MCF 10A (cell line): ENCODE results near the gene GPC6. TPM values are rescaled to one million over a fixed set of nuclear protein-coding genes. Genes with fewer than 3 reads are reported as not detected.

Source experiments
- BruUV-seq: library from RNA; stranded (reverse); fragments of 400-500 nt; replicated peaks from 2 replicates; lab custom pipeline; 2021; lab: Mats Ljungman, UMichigan
- CTCF ChIA-PET: fragments of 300-600 bp; sonication (Branson Sonifier 250); formaldehyde crosslinking; extraction: SDS; loops from one replicate; lab custom pipeline; 2021; ENCODE audit warnings: antibody characterized with exemption, inconsistent platforms; lab: Yijun Ruan, JAX
- POLR2A ChIA-PET: fragments of 300-600, 350-650 bp; sonication (Branson Sonifier 250); formaldehyde crosslinking; extraction: SDS; loops from one replicate; lab custom pipeline; 2020; ENCODE audit warnings: antibody characterized with exemption, inconsistent platforms; lab: Yijun Ruan, JAX
- DNase-seq: peaks from one replicate; pipeline ENCODE4 v3.0.0-alpha.2; 2018; ENCODE audit not compliant: unreplicated experiment
- H3K27ac Mint-ChIP-seq: one replicate; pipeline ENCODE4 v1.8.0; 2022; ENCODE audit warnings: mild to moderate bottlenecking, low read depth, mixed read lengths; ENCODE audit not compliant: unreplicated experiment
- H3K27me3 Mint-ChIP-seq: one replicate; pipeline ENCODE4 v1.8.0; 2022; ENCODE audit warnings: mixed read lengths; ENCODE audit not compliant: insufficient read depth, unreplicated experiment
- H3K36me3 Mint-ChIP-seq: one replicate; pipeline ENCODE4 v1.8.0; 2022; ENCODE audit warnings: mild to moderate bottlenecking, moderate library complexity, mixed read lengths; ENCODE audit not compliant: insufficient read depth, unreplicated experiment
- H3K4me1 Mint-ChIP-seq: one replicate; pipeline ENCODE4 v1.8.0; 2022; ENCODE audit warnings: mixed read lengths; ENCODE audit not compliant: insufficient read depth, unreplicated experiment
- H3K4me3 Mint-ChIP-seq: one replicate; pipeline ENCODE4 v1.8.0; 2022; ENCODE audit warnings: mild to moderate bottlenecking, moderate library complexity, mixed read lengths; ENCODE audit not compliant: unreplicated experiment
- H3K9me3 Mint-ChIP-seq: one replicate; pipeline ENCODE4 v1.8.0; 2022; ENCODE audit warnings: mixed read lengths; ENCODE audit not compliant: unreplicated experiment
- intact Hi-C: fragments of 100-400 bp; cut with micrococcal nuclease; formaldehyde crosslinking; loops from 2 replicates; pipeline ENCODE4 v1.14.1; 2022
- total RNA-seq: library from RNA; stranded (reverse); gene quantifications from 2 replicates; pipeline ENCODE4 v1.2.3, GENCODE V29; 2022
- TF ChIP-seq, protein P1 (sequence below): fragments of 200-600 bp; IDR thresholded peaks from one replicate; pipeline ENCODE4 v1.8.0; 2022; ENCODE audit warnings: antibody characterized with exemption, mild to moderate bottlenecking; ENCODE audit not compliant: unreplicated experiment

GPC6 gene
- total RNA-seq, 1 experiment from 2014 or later, result 8.4 TPM

DNA sequence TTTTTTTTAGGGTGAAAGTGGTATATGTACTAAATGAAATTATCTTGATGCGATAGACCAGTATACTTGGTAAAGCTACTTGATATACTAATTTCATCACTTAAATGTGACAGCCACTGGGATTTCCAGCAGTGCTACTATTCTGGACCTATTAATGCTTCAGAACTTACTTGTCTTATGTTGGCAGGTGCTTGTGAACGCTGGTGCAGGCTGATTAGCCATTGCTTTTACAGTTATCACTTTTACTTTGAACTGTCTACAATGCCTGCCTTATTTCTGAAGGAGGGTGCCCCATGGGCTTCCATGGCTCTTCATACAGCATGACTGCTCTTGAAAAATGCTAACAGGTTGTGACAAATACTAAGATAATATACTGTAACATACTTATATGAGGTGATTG is 294.7 kb downstream of the GPC6 start:
- TF ChIP-seq, protein P1, sequence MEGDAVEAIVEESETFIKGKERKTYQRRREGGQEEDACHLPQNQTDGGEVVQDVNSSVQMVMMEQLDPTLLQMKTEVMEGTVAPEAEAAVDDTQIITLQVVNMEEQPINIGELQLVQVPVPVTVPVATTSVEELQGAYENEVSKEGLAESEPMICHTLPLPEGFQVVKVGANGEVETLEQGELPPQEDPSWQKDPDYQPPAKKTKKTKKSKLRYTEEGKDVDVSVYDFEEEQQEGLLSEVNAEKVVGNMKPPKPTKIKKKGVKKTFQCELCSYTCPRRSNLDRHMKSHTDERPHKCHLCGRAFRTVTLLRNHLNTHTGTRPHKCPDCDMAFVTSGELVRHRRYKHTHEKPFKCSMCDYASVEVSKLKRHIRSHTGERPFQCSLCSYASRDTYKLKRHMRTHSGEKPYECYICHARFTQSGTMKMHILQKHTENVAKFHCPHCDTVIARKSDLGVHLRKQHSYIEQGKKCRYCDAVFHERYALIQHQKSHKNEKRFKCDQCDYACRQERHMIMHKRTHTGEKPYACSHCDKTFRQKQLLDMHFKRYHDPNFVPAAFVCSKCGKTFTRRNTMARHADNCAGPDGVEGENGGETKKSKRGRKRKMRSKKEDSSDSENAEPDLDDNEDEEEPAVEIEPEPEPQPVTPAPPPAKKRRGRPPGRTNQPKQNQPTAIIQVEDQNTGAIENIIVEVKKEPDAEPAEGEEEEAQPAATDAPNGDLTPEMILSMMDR, result no peak
- DNase-seq, result no peak
- no peak overlapping the region for H3K4me3 Mint-ChIP-seq
- no peaks in the 10 kb centered on the region for H3K9me3 Mint-ChIP-seq
- BruUV-seq, result no TSS peak
- ChIA-PET CTCF (interaction anchor here (0.6 kb wide), 1 partner anchor 293 kb away, joined by 3 read pairs; no protein-coding TSS in a partner anchor), POLR2A (no interaction called here)
- no peaks in the 10 kb centered on the region for H3K36me3 Mint-ChIP-seq
- intact Hi-C loops, result no loop called here
- H3K27ac Mint-ChIP-seq, result no peak overlapping the region
- H3K27me3 Mint-ChIP-seq, result no peaks in the 10 kb centered on the region
- no peaks in the 10 kb centered on the region for H3K4me1 Mint-ChIP-seq

DNA sequence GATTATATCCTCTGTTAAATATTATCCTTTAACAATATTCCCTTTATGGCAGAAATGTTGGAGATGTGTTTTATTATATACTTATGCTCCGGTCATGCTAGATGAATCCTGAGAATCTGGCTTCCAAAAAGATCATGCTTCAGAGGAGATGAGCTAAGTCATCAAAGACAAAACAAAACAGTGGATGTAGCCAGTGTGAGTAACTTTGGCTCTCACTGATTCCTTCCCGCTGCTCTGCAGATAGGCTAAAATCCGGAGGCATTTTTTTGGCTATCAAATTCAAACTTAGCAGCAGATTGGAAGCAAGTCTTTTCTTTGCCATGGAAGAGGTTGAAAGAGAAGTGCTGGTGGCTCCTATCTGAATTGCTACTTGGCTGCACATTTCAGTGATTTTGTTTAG is 295.9 kb downstream of the GPC6 start:
- Mint-ChIP-seq H3K9me3 (no peaks in the 10 kb centered on the region), H3K36me3 (no peaks in the 10 kb centered on the region), H3K27ac (no peak overlapping the region), H3K4me3 (no peak overlapping the region), H3K4me1 (no peaks in the 10 kb centered on the region), H3K27me3 (no peaks in the 10 kb centered on the region)
- CTCF ChIA-PET, result interaction anchor here (0.6 kb wide), 1 partner anchor 638 kb away, joined by 3 read pairs; no protein-coding TSS in a partner anchor
- TF ChIP-seq, protein P1, result no peak
- no TSS peak for BruUV-seq
- POLR2A ChIA-PET, result no interaction called here
- intact Hi-C loops, result no loop called here
- DNase-seq, result no peak

DNA sequence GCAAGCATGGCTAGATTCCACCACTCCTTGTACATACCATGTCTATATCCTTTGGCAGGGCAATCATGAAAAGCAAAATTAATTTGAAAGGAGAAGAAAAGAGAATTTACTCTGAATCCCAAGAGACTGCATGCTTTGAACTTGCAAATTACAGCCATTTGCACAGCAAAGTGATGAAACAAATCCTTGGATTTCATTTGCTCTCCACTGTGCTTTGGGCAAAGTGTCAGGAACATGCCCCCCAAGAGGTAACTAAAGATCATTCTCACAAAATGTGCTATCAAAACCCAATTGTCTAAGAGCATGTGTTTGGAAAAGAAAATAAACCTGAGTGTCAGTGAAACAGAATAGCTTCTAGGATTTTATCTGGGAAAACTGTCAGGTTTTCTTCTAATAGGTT is 298.5 kb downstream of the GPC6 start:
- no TSS peak for BruUV-seq
- no peaks in the 10 kb centered on the region for H3K27me3 Mint-ChIP-seq
- POLR2A ChIA-PET, result no interaction called here
- intact Hi-C loops, result no loop called here
- DNase-seq, result no peak
- no peak overlapping the region for H3K4me3 Mint-ChIP-seq
- TF ChIP-seq, protein P1, result no peak
- CTCF ChIA-PET, result interaction anchor here (0.6 kb wide), 1 partner anchor 270 kb away, joined by 3 read pairs; no protein-coding TSS in a partner anchor
- no peak overlapping the region for H3K27ac Mint-ChIP-seq
- no peaks in the 10 kb centered on the region for H3K9me3 Mint-ChIP-seq
- H3K36me3 Mint-ChIP-seq, result no peaks in the 10 kb centered on the region
- no peaks in the 10 kb centered on the region for H3K4me1 Mint-ChIP-seq

DNA sequence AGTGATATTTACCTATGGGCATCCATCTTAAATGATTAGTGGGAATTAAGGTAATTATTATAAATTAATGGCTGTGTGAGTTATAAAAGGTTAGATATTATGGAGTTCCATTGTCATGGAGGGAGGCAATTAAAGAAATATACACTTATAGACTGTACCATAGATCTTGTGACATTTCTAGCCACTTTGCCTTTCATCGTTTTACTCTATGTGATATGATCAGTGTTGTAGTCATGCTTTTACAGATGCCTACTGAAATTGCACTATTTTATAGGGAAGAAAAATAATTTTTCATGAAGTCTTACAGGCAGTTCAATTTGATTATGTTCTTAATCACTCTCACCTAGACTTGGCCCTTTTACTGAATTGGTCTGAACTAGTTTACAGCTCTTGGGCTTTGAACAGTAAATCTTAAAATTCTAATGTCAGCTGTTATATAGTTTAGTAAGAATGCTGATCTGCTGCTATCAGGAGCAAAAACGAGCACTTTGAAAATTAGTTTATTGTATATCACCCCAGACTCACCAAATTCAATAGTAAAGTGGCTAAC is 301.2 kb downstream of the GPC6 start:
- H3K36me3 Mint-ChIP-seq, result no peaks in the 10 kb centered on the region
- no peaks in the 10 kb centered on the region for H3K4me1 Mint-ChIP-seq
- H3K4me3 Mint-ChIP-seq, result no peak overlapping the region
- CTCF ChIA-PET, result no interaction called here
- no peaks in the 10 kb centered on the region for H3K9me3 Mint-ChIP-seq
- H3K27ac Mint-ChIP-seq, result no peak overlapping the region
- POLR2A ChIA-PET, result no interaction called here
- no TSS peak for BruUV-seq
- DNase-seq, result no peak
- no peaks in the 10 kb centered on the region for H3K27me3 Mint-ChIP-seq
- TF ChIP-seq, protein P1, result no peak
- intact Hi-C loops, result no loop called here
